GM12891 (cell line): Measurements from ENCODE around the gene CASS4.

ENCODE experiments used
- PAX5 ChIP-seq: IDR thresholded peaks from 2 replicates; pipeline ENCODE4 v1.6.1; 2011; ENCODE audit warnings: low read length, moderate library complexity, mild to moderate bottlenecking; ENCODE audit not compliant: insufficient read depth, severe bottlenecking
- POLR2A ChIP-seq: IDR thresholded peaks from 2 replicates; pipeline ENCODE4 v1.6.1; 2011; ENCODE audit warnings: low read depth, low read length, control low read depth
- POLR2AphosphoS5 ChIP-seq: IDR thresholded peaks from 2 replicates; pipeline ENCODE4 v1.6.1; 2011; ENCODE audit warnings: low read depth, low read length, control low read depth
- POU2F2 ChIP-seq: IDR thresholded peaks from 2 replicates; pipeline ENCODE4 v1.6.1; 2011; ENCODE audit warnings: low read depth, mild to moderate bottlenecking, control low read depth, low read length, moderate library complexity
- SPI1 ChIP-seq: IDR thresholded peaks from 2 replicates; pipeline ENCODE4 v1.6.1; 2011; ENCODE audit warnings: low read depth, low read length, control low read depth
- TAF1 ChIP-seq: IDR thresholded peaks from 2 replicates; pipeline ENCODE4 v1.6.1; 2011; ENCODE audit warnings: low read depth, low read length, control low read depth

DNA sequence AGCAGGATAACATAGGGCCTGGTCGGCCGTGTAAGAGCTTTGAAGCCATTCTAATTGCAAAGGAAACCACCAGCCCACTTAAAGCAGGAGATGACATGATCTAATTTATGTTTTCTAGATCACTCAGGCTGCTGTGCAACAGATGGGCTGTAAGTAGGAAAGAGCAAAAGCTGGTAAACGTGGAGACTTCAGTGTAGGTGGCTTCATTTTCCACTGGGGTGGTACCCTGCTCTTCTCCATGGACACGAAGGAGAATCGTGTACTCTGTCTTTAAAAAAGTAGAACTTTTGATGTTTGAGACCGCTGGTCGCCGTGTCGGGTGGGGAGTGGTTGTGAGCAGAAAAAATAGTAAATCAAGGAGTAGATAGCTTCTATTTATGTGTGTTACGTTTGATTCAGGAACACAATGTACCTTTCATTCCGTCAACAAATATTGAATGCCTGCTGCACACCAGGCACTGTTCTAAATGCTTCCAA is 6.4 kb downstream of the CASS4 start:
- no peak for TF ChIP-seq POLR2AphosphoS5
- TF ChIP-seq POLR2A, result no peak
- TF ChIP-seq TAF1, result no peak
- TF ChIP-seq SPI1, result no peak
- TF ChIP-seq POU2F2, result no peak
- no peak for TF ChIP-seq PAX5
